Heart left ventricle (tissue), 13 donors: ENCODE results near the gene EXD1.

Experiments used
- CTCF ChIP-seq, 12 donors: fragments of 200-600 bp; sonication (generic) in 4 of 12; IDR thresholded peaks; one replicate each; pipeline versions ENCODE4 v1.5.0 to v1.8.0; 2018 to 2022; ENCODE audit warnings: antibody characterized with exemption in 12 of 12, mild to moderate bottlenecking in 5 of 12
- POLR2A ChIP-seq, 2 donors: fragments of 450-650 bp; IDR thresholded peaks; one replicate each; pipeline ENCODE4 v1.6.1; 2017; ENCODE audit warnings: antibody characterized with exemption in 2 of 2, mild to moderate bottlenecking in 2 of 2, moderate library complexity in 2 of 2
- donor health status: ischemic (EF 13 %, LVEDD 7.1; RV severe dilation, severe dysfunction).
- donor health status: DM: no; HTN: yes; CAD: no.
- donor health status: DM: no; HTN: no; CAD: no.
- donor health status: ischemic (EF 25% LVEDD 6.9; RV normal size, moderate dysfunction).
- donor health status: ischemic (EF 25% LVEDD 5.7; RV mildly dilated, moderate dysfunction).
- donor health status: ischemic (EF 35%, LVEDD 5.7; RV mildly dilated, moderate dysfunction).
- donor health status: nonischemic (EF 11% LVEDD 7.7; RV severe dilation, severe dysfunction).
- donor health status: DM: yes; HTN: yes; CAD: no.
- donor health status: PGD.
- donor health status: ischemic (EF 29% LVEDD 5.4; RV normal size, mild dysfunction).
- donor health status: nonischemic (EF 23%, LVEDD 6.1; RV moderate dilation, normal function).

GRCh38 chr15:41180206-41180789, 50.3 kb downstream of the EXD1 start:
- TF ChIP-seq CTCF (IDR thresholded peaks at IDR 0.05) (no peak), POLR2A (IDR thresholded peaks at IDR 0.05) (no peak)
